Forelimb muscle (tissue), 1 donor: ENCODE measurements around the gene NTMT1. TPM values are rescaled to one million over a fixed set of nuclear protein-coding genes. Genes with fewer than 3 reads are reported as not detected.
"Not testable (repeated sequence)": the region's sequence is repeated elsewhere in the genome, so short reads cannot be mapped to it uniquely, and the experiment has no call there.

Source experiments
- DNase-seq: peaks from one replicate; pipeline ENCODE4 v3.0.0-alpha.2; 2013; ENCODE audit warnings: low read depth
- polyA plus RNA-seq: library from polyadenylated mRNA; unstranded; fragments of 120-200 nt; gene quantifications from one replicate; pipeline ENCODE4 v1.2.1, GENCODE V29; 2013; ENCODE audit not compliant: insufficient read length

NTMT1 gene
- polyA plus RNA-seq: 37.3 TPM

- DNase-seq: no peak
Measured at GRCh38 chr9:129626079-129626624, at the start of gene NTMT1. TSS of gene NTMT1 (plus strand) at chr9:129626163. CDS start at chr9:129632704, 6,541 bp downstream.

GRCh38 chr9:129576546-129577543, 49.1 kb upstream of the NTMT1 start:
- no peak for DNase-seq

- no peak for DNase-seq
Measured at GRCh38 chr9:129579294-129579693, 46.7 kb upstream of the NTMT1 start.

- no peak for DNase-seq
Measured at GRCh38 chr9:129580211-129580915, 45.6 kb upstream of the NTMT1 start.

GRCh38 chr9:129581505-129582189, 44.3 kb upstream of the NTMT1 start:
- DNase-seq: no peak

GRCh38 chr9:129582855-129583254, 43.1 kb upstream of the NTMT1 start:
- DNase-seq: no peak

GRCh38 chr9:129583308-129584038, 42.5 kb upstream of the NTMT1 start:
- no peak for DNase-seq

GRCh38 chr9:129584136-129584535, 41.8 kb upstream of the NTMT1 start:
- DNase-seq: peak; percentile 55

- DNase-seq: no peak
Measured at GRCh38 chr9:129585352-129585751, 40.6 kb upstream of the NTMT1 start.

GRCh38 chr9:129586245-129586644, 39.7 kb upstream of the NTMT1 start:
- no peak for DNase-seq

GRCh38 chr9:129586685-129587084, 39.3 kb upstream of the NTMT1 start:
- DNase-seq: no peak

GRCh38 chr9:129587487-129588262, 38.3 kb upstream of the NTMT1 start:
- DNase-seq: no peak

- no peak for DNase-seq
Measured at GRCh38 chr9:129590466-129590865, 35.5 kb upstream of the NTMT1 start.

GRCh38 chr9:129591916-129592315, 34.0 kb upstream of the NTMT1 start:
- no peak for DNase-seq

GRCh38 chr9:129592790-129593189, 33.2 kb upstream of the NTMT1 start:
- not testable (repeated sequence) for DNase-seq

GRCh38 chr9:129594632-129595031, 31.3 kb upstream of the NTMT1 start:
- no peak for DNase-seq

GRCh38 chr9:129595311-129595741, 30.6 kb upstream of the NTMT1 start:
- no peak for DNase-seq

- no peak for DNase-seq
Measured at GRCh38 chr9:129595903-129596540, 29.9 kb upstream of the NTMT1 start.

GRCh38 chr9:129596541-129597331, 29.2 kb upstream of the NTMT1 start:
- DNase-seq: no peak
